Activated CD8-positive, alpha-beta memory T cell treated with anti-CD3 and anti-CD28 coated beads for 4 hours (primary cell): Measurements from ENCODE around the gene SMTNL1.

Source experiments
- DNase-seq, 2 donors: peaks; one replicate each; pipeline ENCODE4 v3.0.0-alpha.2; 2020; ENCODE audit warnings: low read depth in 2 of 2

Gene SMTNL1, protein sequence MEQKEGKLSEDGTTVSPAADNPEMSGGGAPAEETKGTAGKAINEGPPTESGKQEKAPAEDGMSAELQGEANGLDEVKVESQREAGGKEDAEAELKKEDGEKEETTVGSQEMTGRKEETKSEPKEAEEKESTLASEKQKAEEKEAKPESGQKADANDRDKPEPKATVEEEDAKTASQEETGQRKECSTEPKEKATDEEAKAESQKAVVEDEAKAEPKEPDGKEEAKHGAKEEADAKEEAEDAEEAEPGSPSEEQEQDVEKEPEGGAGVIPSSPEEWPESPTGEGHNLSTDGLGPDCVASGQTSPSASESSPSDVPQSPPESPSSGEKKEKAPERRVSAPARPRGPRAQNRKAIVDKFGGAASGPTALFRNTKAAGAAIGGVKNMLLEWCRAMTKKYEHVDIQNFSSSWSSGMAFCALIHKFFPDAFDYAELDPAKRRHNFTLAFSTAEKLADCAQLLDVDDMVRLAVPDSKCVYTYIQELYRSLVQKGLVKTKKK

GRCh38 chr11:57536947-57537619, at the start of gene SMTNL1:
Gene SMTNL1 (plus strand): TSS chr11:57537595. CDS start chr11:57542643, 5,048 bp downstream.
- no peak for DNase-seq

GRCh38 chr11:57487920-57488659, 49.3 kb upstream of the SMTNL1 start:
- no peak for DNase-seq

GRCh38 chr11:57490456-57491248, 46.7 kb upstream of the SMTNL1 start:
- no peak for DNase-seq

DNA sequence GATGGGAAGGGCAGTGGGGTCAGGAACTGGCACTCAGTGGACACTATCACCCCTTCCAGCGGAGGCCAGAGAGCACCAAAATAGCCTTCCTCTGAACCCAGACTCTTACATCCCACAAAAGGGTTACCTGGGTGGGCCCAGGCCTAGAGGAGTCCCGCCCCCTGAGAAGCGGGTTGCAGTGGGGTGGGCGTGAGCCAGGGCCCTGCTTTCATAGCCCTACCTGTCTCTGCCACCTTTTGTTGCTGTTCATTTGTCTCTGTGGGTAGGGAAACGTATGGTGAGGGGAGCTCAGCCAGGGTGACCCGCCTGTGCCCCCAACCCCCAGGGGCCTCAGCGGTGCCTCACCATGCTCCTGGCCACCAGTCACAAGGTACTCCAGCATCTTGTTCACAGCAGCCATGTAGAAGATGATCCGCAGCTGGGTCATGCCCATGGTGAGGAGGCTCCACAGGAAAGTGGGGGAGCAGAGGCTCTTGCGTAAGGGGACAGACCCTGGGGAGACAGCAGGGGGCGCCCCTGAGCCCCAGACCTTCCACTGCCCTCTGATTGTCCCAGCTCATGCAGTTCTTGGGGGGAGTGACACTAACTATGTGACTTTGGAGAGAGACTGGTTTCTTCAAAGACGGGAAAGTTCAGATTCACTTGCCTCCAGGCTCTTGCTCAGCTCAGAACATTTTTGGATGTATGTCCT, 45.9 kb upstream of the SMTNL1 start:
- DNase-seq: no peak

GRCh38 chr11:57493507-57494503, 43.6 kb upstream of the SMTNL1 start:
- peak; percentile 64 to 71 for DNase-seq

GRCh38 chr11:57496109-57496820, 41.1 kb upstream of the SMTNL1 start:
- no peak for DNase-seq

DNA sequence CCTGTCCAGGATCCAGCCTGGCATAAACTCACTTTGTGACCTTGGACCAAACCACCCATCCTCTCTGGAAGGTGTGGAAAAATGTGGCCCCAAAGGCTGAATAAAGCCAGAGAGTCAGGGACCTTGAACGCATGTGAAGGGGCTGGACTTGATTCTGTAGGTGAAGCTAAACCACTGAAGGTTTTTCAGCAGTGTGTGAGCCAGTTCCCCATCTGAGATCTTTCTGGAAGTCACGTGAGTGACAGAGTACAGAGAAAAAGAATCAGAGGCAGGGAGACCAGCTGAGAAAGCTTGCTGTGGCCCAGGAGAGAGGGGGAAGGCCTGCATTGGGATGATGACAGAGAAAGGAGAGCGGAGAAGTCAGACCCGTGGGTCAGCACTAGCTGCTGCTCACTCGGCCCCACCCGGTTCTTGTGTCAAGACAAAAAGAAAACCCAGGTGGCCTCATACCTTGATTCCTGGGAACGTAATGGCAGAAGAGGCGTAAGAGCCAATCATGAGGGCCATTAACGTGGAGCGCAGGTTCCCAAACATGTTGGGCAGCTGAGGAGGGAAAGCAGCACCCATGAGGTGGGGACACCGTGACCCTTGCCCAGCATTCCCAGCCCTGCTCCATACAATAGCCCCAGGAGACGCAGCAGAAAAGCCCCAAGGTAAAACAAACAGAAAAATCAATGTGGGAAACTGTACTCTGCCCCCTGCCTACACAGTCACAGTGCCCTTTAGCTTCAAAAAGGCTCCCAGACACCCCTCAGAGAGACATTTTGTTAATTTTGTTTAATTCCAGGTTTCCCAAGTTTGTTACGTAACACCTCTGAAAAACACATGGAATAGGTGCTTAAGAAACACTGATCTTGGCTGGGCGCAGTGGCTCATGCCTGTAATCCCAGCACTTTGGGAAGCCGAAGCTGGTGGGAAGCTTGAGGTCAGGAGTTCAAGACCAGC, 39.8 kb upstream of the SMTNL1 start:
- DNase-seq: no peak

DNA sequence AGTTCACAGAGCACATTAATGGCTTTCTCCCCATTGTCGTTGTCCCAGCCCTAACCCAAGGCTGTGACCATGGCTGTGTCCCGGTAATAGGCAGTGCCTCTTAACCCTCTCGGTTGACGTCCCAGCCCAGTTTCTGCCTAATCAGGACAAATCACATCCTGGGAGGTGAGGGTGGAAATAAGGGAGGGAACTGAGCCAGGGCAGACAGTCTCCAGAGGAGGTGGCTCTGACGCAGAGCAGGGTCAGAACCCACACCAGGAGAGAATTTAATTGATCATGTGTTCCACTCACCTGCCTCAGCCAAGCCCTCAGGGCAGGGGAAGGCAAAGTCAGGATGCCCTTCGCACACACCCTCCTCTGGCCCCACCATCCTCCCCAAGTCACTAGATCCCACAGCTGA, 38.9 kb upstream of the SMTNL1 start:
- no peak for DNase-seq

- no peak for DNase-seq
These were observed 37.9 kb upstream of the SMTNL1 start for GRCh38 chr11:57499413-57499982.

- DNase-seq: no peak
These were observed 37.4 kb upstream of the SMTNL1 start for GRCh38 chr11:57499983-57500461.

GRCh38 chr11:57500515-57500914, 36.9 kb upstream of the SMTNL1 start:
- no peak for DNase-seq

DNA sequence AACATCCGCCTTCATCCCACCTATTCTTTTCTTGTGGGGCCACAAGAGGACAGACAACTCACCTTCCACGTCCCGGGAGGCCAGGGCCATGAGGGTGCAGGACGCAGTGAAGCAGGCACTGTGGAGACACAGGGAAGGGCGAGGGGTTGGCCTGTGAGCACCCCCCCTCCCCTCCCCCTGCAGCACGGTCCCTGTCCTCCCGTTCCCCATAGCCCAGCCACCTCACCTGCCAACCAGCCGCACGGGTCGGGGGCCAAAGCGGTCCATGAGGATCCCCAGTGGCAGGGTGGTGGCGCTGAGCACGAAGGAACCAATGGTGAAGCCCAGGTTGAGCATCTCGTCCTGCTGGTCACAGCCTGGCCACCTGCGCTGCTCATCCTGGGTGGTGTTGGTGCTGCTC, 36.5 kb upstream of the SMTNL1 start:
- no peak for DNase-seq

DNA sequence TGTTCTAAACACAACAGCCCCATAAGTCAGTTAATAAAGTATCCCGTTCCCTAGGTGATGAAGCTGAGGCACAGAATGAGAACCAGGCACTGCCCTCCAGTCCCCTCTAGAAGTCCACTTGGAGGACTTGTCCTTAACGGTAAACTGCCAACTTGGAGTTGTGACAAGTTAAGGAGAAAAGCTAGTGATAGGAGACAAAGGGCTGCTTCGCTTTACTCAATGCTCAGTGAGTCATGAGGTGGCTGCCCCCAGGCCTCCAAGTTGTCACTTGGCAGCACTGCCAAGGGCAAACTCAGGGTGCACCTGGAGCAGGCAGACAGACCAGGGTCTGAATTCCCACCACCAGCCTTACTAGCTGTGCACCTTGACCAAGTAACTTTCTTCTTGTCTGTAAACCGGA, 35.4 kb upstream of the SMTNL1 start:
- DNase-seq: no peak

GRCh38 chr11:57502376-57502775, 35.0 kb upstream of the SMTNL1 start:
- DNase-seq: no peak

DNA sequence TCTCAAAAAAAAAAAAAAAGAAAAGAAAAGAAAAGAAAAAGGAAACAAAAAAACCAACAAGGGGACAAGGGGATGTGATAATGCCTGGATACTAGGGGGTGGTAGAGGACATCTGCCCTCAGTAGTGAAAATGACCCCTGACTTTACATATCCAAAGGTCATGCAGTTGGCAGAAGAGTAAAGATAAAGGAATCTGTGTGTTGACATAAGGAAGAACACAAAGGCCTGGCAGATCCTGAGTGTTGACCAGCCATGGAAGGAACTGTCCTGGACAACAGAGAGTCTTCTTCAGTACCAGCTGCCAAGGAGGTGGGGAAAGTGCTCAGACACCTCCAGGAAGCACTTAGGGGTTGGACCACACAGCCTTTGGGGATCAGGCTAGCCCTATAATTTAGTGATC, 34.5 kb upstream of the SMTNL1 start:
- no peak for DNase-seq

GRCh38 chr11:57504511-57504910, 32.9 kb upstream of the SMTNL1 start:
- no peak for DNase-seq

- no peak for DNase-seq
These were observed 30.9 kb upstream of the SMTNL1 start for GRCh38 chr11:57506522-57506921.
